Measurements from ENCODE around the gene ATG7.

GRCh38 chr3:11291808-11292207, 19.6 kb downstream of the ATG7 start:
- TF ChIP-seq EZH2 (IDR thresholded peaks at IDR 0.05): no peak
- no peak for TF ChIP-seq FOXP2 (optimal IDR thresholded peaks at IDR 0.05; ENCODE audit: control extremely low read depth, extremely low read length, insufficient read depth)

Data from SK-N-MC (cell line).